GM06990 (cell line): ENCODE data around the gene MAP2K2.

Experiments
- DNase-seq: peaks from one replicate; pipeline ENCODE4 v3.0.0-alpha.2; 2011; ENCODE audit not compliant: insufficient read length; ENCODE audit errors: extremely low read depth
- H3K27me3 ChIP-seq: replicated peaks from 2 replicates; pipeline ENCODE4 v1.6.0; 2011; ENCODE audit warnings: low read length; ENCODE audit not compliant: control insufficient read depth, insufficient read depth
- H3K36me3 ChIP-seq: 2 replicates; pipeline ENCODE4 v1.5.1; 2011; ENCODE audit warnings: low read length; ENCODE audit not compliant: control insufficient read depth, insufficient read depth
- H3K4me3 ChIP-seq: replicated peaks from 2 replicates; pipeline ENCODE4 v1.5.1; 2011; ENCODE audit warnings: low read depth, mild to moderate bottlenecking, control low read depth, low read length
- TF ChIP-seq, protein P1 (sequence below): IDR thresholded peaks from 2 replicates; pipeline ENCODE4 v1.5.1; 2011; ENCODE audit warnings: low read length, control low read depth, mild to moderate bottlenecking, inconsistent platforms; ENCODE audit not compliant: insufficient read depth, poor library complexity, severe bottlenecking

MAP2K2 gene

DNA sequence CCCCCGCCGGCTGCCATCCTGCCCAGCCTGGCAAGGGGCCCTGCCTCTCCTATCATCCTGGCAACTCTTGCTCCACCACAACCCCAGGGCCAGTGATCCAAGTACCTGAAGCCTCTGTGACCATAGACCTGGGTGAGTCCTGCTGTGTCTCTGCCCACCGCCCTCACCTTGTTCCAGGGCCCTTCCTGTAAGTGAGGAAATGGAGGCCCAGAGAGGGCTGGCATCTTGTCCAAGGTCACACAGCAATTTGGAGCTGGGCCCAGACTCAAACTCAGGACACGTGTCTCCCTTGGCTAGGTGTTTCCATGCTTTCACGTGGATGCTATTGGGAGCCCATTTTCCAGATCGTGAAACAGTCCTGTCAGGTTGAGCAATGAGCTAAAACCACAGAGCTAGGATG lies 33.2 kb upstream of the MAP2K2 start:
- TF ChIP-seq, protein P1, sequence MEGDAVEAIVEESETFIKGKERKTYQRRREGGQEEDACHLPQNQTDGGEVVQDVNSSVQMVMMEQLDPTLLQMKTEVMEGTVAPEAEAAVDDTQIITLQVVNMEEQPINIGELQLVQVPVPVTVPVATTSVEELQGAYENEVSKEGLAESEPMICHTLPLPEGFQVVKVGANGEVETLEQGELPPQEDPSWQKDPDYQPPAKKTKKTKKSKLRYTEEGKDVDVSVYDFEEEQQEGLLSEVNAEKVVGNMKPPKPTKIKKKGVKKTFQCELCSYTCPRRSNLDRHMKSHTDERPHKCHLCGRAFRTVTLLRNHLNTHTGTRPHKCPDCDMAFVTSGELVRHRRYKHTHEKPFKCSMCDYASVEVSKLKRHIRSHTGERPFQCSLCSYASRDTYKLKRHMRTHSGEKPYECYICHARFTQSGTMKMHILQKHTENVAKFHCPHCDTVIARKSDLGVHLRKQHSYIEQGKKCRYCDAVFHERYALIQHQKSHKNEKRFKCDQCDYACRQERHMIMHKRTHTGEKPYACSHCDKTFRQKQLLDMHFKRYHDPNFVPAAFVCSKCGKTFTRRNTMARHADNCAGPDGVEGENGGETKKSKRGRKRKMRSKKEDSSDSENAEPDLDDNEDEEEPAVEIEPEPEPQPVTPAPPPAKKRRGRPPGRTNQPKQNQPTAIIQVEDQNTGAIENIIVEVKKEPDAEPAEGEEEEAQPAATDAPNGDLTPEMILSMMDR, result no peak
- Histone ChIP-seq H3K36me3 (no peaks in the 10 kb centered on the region), H3K4me3 (no peak overlapping the region), H3K27me3 (no peaks in the 10 kb centered on the region; the same call in 1 of the 2 replicates)
- DNase-seq, result no peak

DNA sequence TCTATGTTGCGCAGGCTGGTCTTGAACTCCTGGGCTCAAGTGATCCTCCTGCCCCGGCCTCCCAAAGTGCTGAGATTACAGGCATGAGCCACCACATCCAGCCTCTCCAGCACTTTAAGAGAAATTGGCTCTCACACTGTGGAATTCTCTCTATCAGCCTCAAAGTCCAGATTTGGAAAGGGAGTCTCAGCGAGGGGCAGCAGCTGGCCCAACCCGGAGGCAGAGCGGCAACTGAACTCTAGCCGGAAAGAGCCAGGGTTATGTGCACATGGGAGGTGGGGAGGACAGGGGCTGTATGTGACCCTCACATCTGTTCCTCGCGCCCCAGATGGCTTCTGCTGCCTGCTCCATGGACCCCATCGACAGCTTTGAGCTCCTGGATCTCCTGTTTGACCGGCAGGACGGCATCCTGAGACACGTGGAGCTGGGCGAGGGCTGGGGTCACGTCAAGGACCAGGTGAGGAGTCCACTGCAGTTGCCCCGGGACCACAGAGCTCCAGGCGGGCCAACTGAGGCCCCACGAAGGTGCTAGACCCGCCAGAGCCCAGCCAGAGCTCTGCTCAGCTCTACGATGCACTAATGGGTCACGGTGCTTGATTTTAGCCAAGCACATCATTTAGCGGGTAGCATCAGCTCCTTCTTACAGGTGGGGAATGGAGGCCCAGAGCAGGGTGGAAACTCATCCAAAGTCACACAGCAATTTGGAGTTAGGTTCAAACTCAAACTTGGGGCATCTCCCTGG lies 30.8 kb upstream of the MAP2K2 start:
- no peaks in the 10 kb centered on the region; the same call in 1 of the 2 replicates for H3K27me3 ChIP-seq
- no peak overlapping the region for H3K4me3 ChIP-seq
- TF ChIP-seq, protein P1, result no peak
- H3K36me3 ChIP-seq, result no peaks in the 10 kb centered on the region
- no peak for DNase-seq

DNA sequence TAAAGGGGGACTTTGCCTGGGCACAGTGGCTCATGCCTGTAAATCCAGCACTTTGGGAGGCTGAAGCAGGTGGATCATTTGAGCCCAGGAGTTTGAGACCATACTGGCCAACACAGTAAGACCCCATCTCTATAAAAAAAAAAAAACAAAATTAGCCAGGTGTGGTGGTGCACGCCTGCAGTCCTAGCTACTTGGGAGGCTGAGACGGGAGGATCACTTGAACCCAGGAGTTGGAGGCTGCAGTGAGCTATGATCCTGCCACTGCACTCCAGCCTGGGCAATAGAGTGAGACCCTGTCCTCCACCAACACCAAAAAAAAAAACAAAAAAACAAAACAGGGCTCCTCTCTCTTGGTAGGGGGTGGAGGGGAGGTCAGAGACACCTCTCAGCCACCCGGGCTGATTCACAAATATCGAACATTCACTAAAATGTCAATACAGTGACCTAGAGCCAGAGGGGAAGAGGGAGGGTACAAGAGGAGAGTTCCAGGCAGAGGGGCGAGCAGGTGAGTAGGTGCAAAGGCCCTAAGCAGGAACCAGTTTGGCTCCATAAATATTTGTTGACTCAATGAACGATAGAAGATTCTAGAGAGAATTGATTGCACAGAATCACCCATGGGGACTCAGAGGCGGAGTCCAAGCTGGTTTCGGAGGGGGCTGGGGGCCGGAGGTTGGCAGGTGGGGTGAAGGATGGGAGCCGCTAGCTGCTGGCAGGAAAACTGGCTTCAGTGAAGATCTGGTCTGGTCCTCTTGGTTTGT lies 28.5 kb upstream of the MAP2K2 start:
- TF ChIP-seq, protein P1, result no peak
- Histone ChIP-seq H3K27me3 (peaks cover 2% of the 10 kb centered on the region; the same call in 1 of the 2 replicates), H3K36me3 (no peaks in the 10 kb centered on the region), H3K4me3 (no peak overlapping the region)
- DNase-seq, result no peak

DNA sequence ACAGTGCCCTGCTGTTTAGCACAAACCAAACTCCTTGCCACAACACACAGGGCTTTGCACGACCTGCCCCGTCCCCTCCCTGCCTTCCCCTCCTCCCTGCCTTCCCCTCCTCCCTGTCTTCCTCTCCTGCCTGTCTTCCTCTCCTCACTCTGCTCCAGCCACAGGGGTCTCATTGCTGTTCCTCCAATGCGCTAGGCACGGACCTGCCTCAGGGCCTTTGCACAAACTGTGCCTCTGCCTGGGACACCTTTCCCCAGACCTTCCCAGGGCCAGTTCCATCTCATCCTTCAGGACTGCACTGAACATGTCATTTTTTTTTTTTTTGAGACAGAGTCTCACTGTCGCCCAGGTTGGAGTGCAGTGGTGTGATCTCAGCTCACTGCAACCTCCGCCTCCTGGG lies 27.7 kb upstream of the MAP2K2 start:
- no peak for DNase-seq
- H3K36me3 ChIP-seq, result no peaks in the 10 kb centered on the region
- TF ChIP-seq, protein P1, result no peak
- no peak overlapping the region for H3K4me3 ChIP-seq
- peaks cover 2% of the 10 kb centered on the region; the same call in 1 of the 2 replicates for H3K27me3 ChIP-seq

DNA sequence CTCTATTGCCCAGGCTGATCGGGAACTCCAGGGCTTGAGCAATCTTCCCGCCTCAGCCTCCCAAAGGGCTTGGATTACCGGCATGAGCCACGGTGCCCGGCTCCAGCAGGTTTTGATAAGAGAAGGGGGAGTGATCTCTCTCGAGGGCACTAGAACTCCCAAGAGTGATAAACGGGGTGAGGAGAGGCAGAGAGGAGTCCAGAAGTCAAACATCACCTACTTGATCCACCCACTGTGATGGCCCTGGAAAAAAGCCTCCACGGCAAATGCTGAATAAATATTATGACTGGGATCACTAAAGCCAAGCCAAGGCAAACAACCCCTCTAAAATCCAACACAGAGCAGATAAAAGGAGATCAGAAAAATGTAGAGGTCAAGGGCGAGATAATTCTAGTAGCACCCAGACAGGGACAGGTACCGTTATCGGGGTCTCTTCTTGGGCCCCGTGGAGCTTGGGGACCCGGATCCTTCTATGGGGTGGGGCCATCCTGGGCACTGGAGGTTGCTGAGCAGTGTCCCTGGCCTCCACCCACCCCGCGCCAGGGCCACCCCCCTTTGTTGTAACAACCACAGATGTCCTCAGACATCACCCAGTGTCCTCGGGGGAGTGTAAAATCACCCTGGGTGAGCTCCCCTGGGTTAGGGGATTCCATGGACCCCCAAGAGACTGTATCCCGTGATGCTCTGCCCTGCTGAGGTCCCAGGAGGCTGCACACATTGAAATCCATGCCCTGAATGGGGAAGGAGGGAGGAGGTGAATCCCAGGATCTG lies 25.8 kb upstream of the MAP2K2 start:
- no peak for DNase-seq
- Histone ChIP-seq H3K36me3 (no peaks in the 10 kb centered on the region), H3K27me3 (peaks cover 4% of the 10 kb centered on the region), H3K4me3 (no peak overlapping the region)
- TF ChIP-seq, protein P1, result no peak
